ENCODE results near the gene ATOH1.

Gene ATOH1

GRCh38 chr4:93788712-93789111, 39.8 kb upstream of the ATOH1 start:
- Histone ChIP-seq H3K36me3 (no peaks in the 10 kb centered on the region), H3K9me3 (no peaks in the 10 kb centered on the region), H3K27me3 (no peaks in the 10 kb centered on the region), H3K27ac (no peak overlapping the region), H3K4me3 (ENCODE audit: low read depth in 1 of 2, low read length in 1 of 2) (no peak overlapping the region), H3K4me1 (ENCODE audit: control insufficient read depth in 1 of 2, insufficient read depth in 1 of 2, low read depth in 1 of 2, low read length in 1 of 2) (no peaks in the 10 kb centered on the region)
- TF ChIP-seq, protein P1, sequence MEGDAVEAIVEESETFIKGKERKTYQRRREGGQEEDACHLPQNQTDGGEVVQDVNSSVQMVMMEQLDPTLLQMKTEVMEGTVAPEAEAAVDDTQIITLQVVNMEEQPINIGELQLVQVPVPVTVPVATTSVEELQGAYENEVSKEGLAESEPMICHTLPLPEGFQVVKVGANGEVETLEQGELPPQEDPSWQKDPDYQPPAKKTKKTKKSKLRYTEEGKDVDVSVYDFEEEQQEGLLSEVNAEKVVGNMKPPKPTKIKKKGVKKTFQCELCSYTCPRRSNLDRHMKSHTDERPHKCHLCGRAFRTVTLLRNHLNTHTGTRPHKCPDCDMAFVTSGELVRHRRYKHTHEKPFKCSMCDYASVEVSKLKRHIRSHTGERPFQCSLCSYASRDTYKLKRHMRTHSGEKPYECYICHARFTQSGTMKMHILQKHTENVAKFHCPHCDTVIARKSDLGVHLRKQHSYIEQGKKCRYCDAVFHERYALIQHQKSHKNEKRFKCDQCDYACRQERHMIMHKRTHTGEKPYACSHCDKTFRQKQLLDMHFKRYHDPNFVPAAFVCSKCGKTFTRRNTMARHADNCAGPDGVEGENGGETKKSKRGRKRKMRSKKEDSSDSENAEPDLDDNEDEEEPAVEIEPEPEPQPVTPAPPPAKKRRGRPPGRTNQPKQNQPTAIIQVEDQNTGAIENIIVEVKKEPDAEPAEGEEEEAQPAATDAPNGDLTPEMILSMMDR (IDR thresholded peaks at IDR 0.05) = no peak

GRCh38 chr4:93791570-93792195, 36.9 kb upstream of the ATOH1 start:
- Histone ChIP-seq H3K36me3 (no peaks in the 10 kb centered on the region), H3K27me3 (no peaks in the 10 kb centered on the region), H3K4me1 (ENCODE audit: control insufficient read depth in 1 of 2, insufficient read depth in 1 of 2, low read depth in 1 of 2, low read length in 1 of 2) (no peaks in the 10 kb centered on the region), H3K4me3 (ENCODE audit: low read depth in 1 of 2, low read length in 1 of 2) (no peak overlapping the region), H3K27ac (no peak overlapping the region), H3K9me3 (no peaks in the 10 kb centered on the region)
- TF ChIP-seq, protein P1 (IDR thresholded peaks at IDR 0.05) = no peak

- Histone ChIP-seq H3K27me3 (peaks cover 13% of the 10 kb centered on the region), H3K27ac (no peak overlapping the region), H3K4me3 (ENCODE audit: low read depth in 1 of 2, low read length in 1 of 2) (no peak overlapping the region), H3K36me3 (no peaks in the 10 kb centered on the region), H3K4me1 (ENCODE audit: control insufficient read depth in 1 of 2, insufficient read depth in 1 of 2, low read depth in 1 of 2, low read length in 1 of 2) (no peaks in the 10 kb centered on the region), H3K9me3 (no peaks in the 10 kb centered on the region)
- TF ChIP-seq, protein P1 (IDR thresholded peaks at IDR 0.05) = no peak
These were observed 26.5 kb upstream of the ATOH1 start for GRCh38 chr4:93802045-93802444.

GRCh38 chr4:93809773-93810172, 18.8 kb upstream of the ATOH1 start:
- TF ChIP-seq, protein P1 (IDR thresholded peaks at IDR 0.05) = no peak
- Histone ChIP-seq H3K4me1 (ENCODE audit: control insufficient read depth in 1 of 2, insufficient read depth in 1 of 2, low read depth in 1 of 2, low read length in 1 of 2) (no peaks in the 10 kb centered on the region), H3K4me3 (ENCODE audit: low read depth in 1 of 2, low read length in 1 of 2) (no peak overlapping the region), H3K36me3 (no peaks in the 10 kb centered on the region), H3K27me3 (no peaks in the 10 kb centered on the region), H3K27ac (no peak overlapping the region), H3K9me3 (no peaks in the 10 kb centered on the region)

GRCh38 chr4:93810340-93810992, 18.1 kb upstream of the ATOH1 start:
- H3K36me3 ChIP-seq = no peaks in the 10 kb centered on the region

More at GRCh38 chr4:93810340-93810992, 18.1 kb upstream of the ATOH1 start:
- TF ChIP-seq, protein P1 (IDR thresholded peaks at IDR 0.05) = no peak
- Histone ChIP-seq H3K9me3 (no peaks in the 10 kb centered on the region), H3K4me3 (ENCODE audit: low read depth in 1 of 2, low read length in 1 of 2) (no peak overlapping the region), H3K27ac (no peak overlapping the region), H3K4me1 (ENCODE audit: control insufficient read depth in 1 of 2, insufficient read depth in 1 of 2, low read depth in 1 of 2, low read length in 1 of 2) (no peaks in the 10 kb centered on the region), H3K27me3 (no peaks in the 10 kb centered on the region)

All from neutrophil (primary cell).